Endodermal cell (in vitro differentiated cells): ENCODE measurements around the gene AUTS2. TPM values are rescaled to one million over a fixed set of nuclear protein-coding genes. Genes with fewer than 3 reads are reported as not detected.

Experiments
- DNase-seq: peaks from one replicate; pipeline ENCODE4 v3.0.0-alpha.2; 2017
- H3K27ac ChIP-seq: 2 replicates; pipeline ENCODE4 v1.5.1; 2013; ENCODE audit warnings: mild to moderate bottlenecking, low read depth, low read length, moderate library complexity
- H3K27me3 ChIP-seq: 2 replicates; pipeline ENCODE4 v1.6.1; 2013; ENCODE audit warnings: mild to moderate bottlenecking, low read length, moderate library complexity; ENCODE audit not compliant: insufficient read depth, control insufficient read depth, poor library complexity, severe bottlenecking
- H3K36me3 ChIP-seq: 2 replicates; pipeline ENCODE4 v1.7.0; 2013; ENCODE audit warnings: mild to moderate bottlenecking, low read length, moderate library complexity; ENCODE audit not compliant: control insufficient read depth, insufficient read depth
- H3K4me1 ChIP-seq: one replicate; pipeline ENCODE4 v1.7.0; 2013; ENCODE audit warnings: low read length; ENCODE audit not compliant: control insufficient read depth, insufficient read depth
- H3K4me3 ChIP-seq: 2 replicates; pipeline ENCODE4 v1.5.1; 2013; ENCODE audit warnings: mild to moderate bottlenecking, low read length, moderate library complexity
- H3K9ac ChIP-seq: 2 replicates; pipeline ENCODE4 v1.6.1; 2013; ENCODE audit warnings: mild to moderate bottlenecking, low read length, moderate library complexity; ENCODE audit not compliant: poor library complexity, severe bottlenecking; ENCODE audit errors: extremely low read depth
- H3K9me3 ChIP-seq: 2 replicates; pipeline ENCODE4 v1.6.1; 2013; ENCODE audit warnings: mild to moderate bottlenecking, low read length, moderate library complexity; ENCODE audit not compliant: control insufficient read depth
- H3K27ac Mint-ChIP-seq: 2 replicates; pipeline ENCODE4 v1.8.0; 2020; ENCODE audit warnings: mixed read lengths
- H3K27me3 Mint-ChIP-seq: 2 replicates; pipeline ENCODE4 v1.8.0; 2021; ENCODE audit warnings: mild to moderate bottlenecking, mixed read lengths; ENCODE audit not compliant: insufficient read depth
- H3K36me3 Mint-ChIP-seq: 2 replicates; pipeline ENCODE4 v1.8.0; 2020; ENCODE audit warnings: low read depth, mixed read lengths
- H3K4me1 Mint-ChIP-seq: 2 replicates; pipeline ENCODE4 v1.8.0; 2020; ENCODE audit warnings: mixed read lengths
- H3K4me3 Mint-ChIP-seq: 2 replicates; pipeline ENCODE4 v1.8.0; 2020; ENCODE audit warnings: mild to moderate bottlenecking, moderate library complexity, mixed read lengths
- H3K9me3 Mint-ChIP-seq: 2 replicates; pipeline ENCODE4 v1.8.0; 2020; ENCODE audit warnings: mild to moderate bottlenecking, mixed read lengths
- CTCF ChIP-seq: fragments of 200-600 bp; sonication (generic); conservative IDR thresholded peaks from 2 replicates; pipeline ENCODE4 v1.5.0; 2021; ENCODE audit warnings: antibody characterized with exemption, mild to moderate bottlenecking
- WGBS, 2 experiments: methylation state at CpG; one replicate each; pipeline versions ENCODE4 v1.1.5 to v1.1.7; 2013; ENCODE audit warnings: missing lambda C conversion rate in 2 of 2, mixed read lengths in 1 of 2; ENCODE audit not compliant: insufficient coverage in 1 of 2, insufficient read length in 1 of 2; 5-methylcytosine and 5-hydroxymethylcytosine counted together
- total RNA-seq, 2 donors: library from RNA; stranded (reverse); fragmentation: NEBNext Ultra II Directional in 1 of 2; extraction: Animal tissue kit (Norgen Biotek cat#: 25700) in 1 of 2; gene quantifications; 2 replicates in 1 of 2; 3 replicates in 1 of 2; pipeline ENCODE4 v1.2.1, GENCODE V29; 2021

The AUTS2 gene
- total RNA-seq, 2 donors from 2014 or later = 76.8 to 106 TPM

- H3K36me3 ChIP-seq = no peaks in the 10 kb centered on the region
- Mint-ChIP-seq H3K4me1 (peaks cover 25% of the 10 kb centered on the region), H3K27ac (no peak overlapping the region), H3K4me3 (no peak overlapping the region), H3K27me3 (no peaks in the 10 kb centered on the region), H3K36me3 (peaks cover 6% of the 10 kb centered on the region), H3K9me3 (peaks cover 3% of the 10 kb centered on the region)
- no peak overlapping the region for H3K9ac ChIP-seq
- no peak for TF ChIP-seq CTCF
- H3K27me3 ChIP-seq = no peaks in the 10 kb centered on the region
- peaks cover 5% of the 10 kb centered on the region for H3K4me1 ChIP-seq
- H3K9me3 ChIP-seq = peaks cover 19% of the 10 kb centered on the region
- 94 to 100% methylated on average over 4 to 8 of the region's 8 CpGs for WGBS, 2 experiments
- no peak for DNase-seq
- H3K27ac ChIP-seq = no peak overlapping the region
- no peak overlapping the region for H3K4me3 ChIP-seq
These were observed 313.1 kb downstream of the AUTS2 start for GRCh38 chr7:69911337-69911736.

- no peak for TF ChIP-seq CTCF
- Mint-ChIP-seq H3K27me3 (no peaks in the 10 kb centered on the region), H3K4me1 (peaks cover 23% of the 10 kb centered on the region), H3K27ac (peak overlapping the region; percentile 46), H3K4me3 (no peak overlapping the region), H3K9me3 (peaks cover 3% of the 10 kb centered on the region), H3K36me3 (peaks cover 6% of the 10 kb centered on the region)
- Histone ChIP-seq H3K36me3 (no peaks in the 10 kb centered on the region), H3K4me1 (no peaks in the 10 kb centered on the region), H3K27me3 (no peaks in the 10 kb centered on the region), H3K9ac (no peak overlapping the region), H3K4me3 (no peak overlapping the region), H3K9me3 (peaks cover 19% of the 10 kb centered on the region), H3K27ac (no peak overlapping the region)
- no peak for DNase-seq
- 96 to 100% methylated on average over 1 to 6 of the region's 6 CpGs for WGBS, 2 experiments
These were observed 313.9 kb downstream of the AUTS2 start for GRCh38 chr7:69912141-69912540.

GRCh38 chr7:69912846-69913245 lies 314.6 kb downstream of the AUTS2 start:
- Histone ChIP-seq H3K9ac (no peak overlapping the region), H3K36me3 (no peaks in the 10 kb centered on the region), H3K9me3 (peaks cover 19% of the 10 kb centered on the region), H3K4me1 (no peaks in the 10 kb centered on the region), H3K27me3 (no peaks in the 10 kb centered on the region), H3K4me3 (no peak overlapping the region), H3K27ac (no peak overlapping the region)
- H3K4me1 Mint-ChIP-seq = peaks cover 19% of the 10 kb centered on the region
- H3K27ac Mint-ChIP-seq = no peak overlapping the region
- H3K9me3 Mint-ChIP-seq = peaks cover 3% of the 10 kb centered on the region
- no peaks in the 10 kb centered on the region for H3K27me3 Mint-ChIP-seq
- TF ChIP-seq CTCF = no peak
- H3K4me3 Mint-ChIP-seq = no peak overlapping the region
- peaks cover 6% of the 10 kb centered on the region for H3K36me3 Mint-ChIP-seq
- 83 to 96% methylated on average over 1 of the region's 1 CpG for WGBS, 2 experiments
- no peak for DNase-seq
